Activated B cell treated with CpG ODN at 0.5 μM for 24 hours (primary cell): Measurements from ENCODE around the gene STX16. TPM values are rescaled to one million over a fixed set of nuclear protein-coding genes. Genes with fewer than 3 reads are reported as not detected.

Source experiments
- ATAC-seq: fragments of 200-7000 bp; cut with Tn5 transposase; one replicate; pipeline ENCODE4 v1.10.0; 2021; ENCODE audit warnings: low read depth, mild to moderate bottlenecking, moderate library complexity
- CTCF ChIA-PET: fragments of 350-600 bp; sonication (Branson Sonifier 250); formaldehyde crosslinking; loops from one replicate; lab custom pipeline; 2021; ENCODE audit warnings: antibody characterized with exemption; lab: Charles Lee
- POLR2A ChIA-PET: fragments of 350-600 bp; sonication (Branson Sonifier 250); formaldehyde crosslinking; loops from one replicate; lab custom pipeline; 2021; ENCODE audit warnings: antibody characterized with exemption; lab: Charles Lee
- DNase-seq: peaks from one replicate; pipeline ENCODE4 v3.0.0; 2022
- H3K27ac Mint-ChIP-seq: one replicate; pipeline ENCODE4 v1.8.0; 2020; ENCODE audit warnings: mixed read lengths
- H3K27me3 Mint-ChIP-seq: one replicate; pipeline ENCODE4 v1.8.0; 2021; ENCODE audit warnings: mixed read lengths
- H3K36me3 Mint-ChIP-seq: one replicate; pipeline ENCODE4 v1.8.0; 2021; ENCODE audit warnings: low read depth, mixed read lengths
- H3K4me1 Mint-ChIP-seq: one replicate; pipeline ENCODE4 v1.8.0; 2021; ENCODE audit warnings: mixed read lengths
- H3K4me3 Mint-ChIP-seq: one replicate; pipeline ENCODE4 v1.8.0; 2020; ENCODE audit warnings: mild to moderate bottlenecking, mixed read lengths
- H3K9me3 Mint-ChIP-seq: one replicate; pipeline ENCODE4 v1.8.0; 2020; ENCODE audit warnings: mixed read lengths
- intact Hi-C: fragments of 100-400 bp; cut with micrococcal nuclease; formaldehyde crosslinking; loops from one replicate; pipeline ENCODE4 v1.15.1; 2024
- total RNA-seq: library from RNA; stranded (reverse); gene quantifications from 2 replicates; pipeline ENCODE4 v1.2.3, GENCODE V29; 2022
- TF ChIP-seq, protein P1 (sequence below): fragments of 200-600 bp; IDR thresholded peaks from one replicate; pipeline ENCODE4 v1.8.0; 2022; ENCODE audit warnings: antibody characterized with exemption, mild to moderate bottlenecking

Gene STX16
- total RNA-seq, 1 donor from 2014 or later = 77.4 TPM

- DNase-seq (no peak), ATAC-seq (no peak)
- no peak overlapping the region for H3K27ac Mint-ChIP-seq
- no peaks in the 10 kb centered on the region for H3K9me3 Mint-ChIP-seq
- H3K27me3 Mint-ChIP-seq = no peaks in the 10 kb centered on the region
- H3K4me3 Mint-ChIP-seq = no peak overlapping the region
- intact Hi-C loops = no loop called here
- H3K36me3 Mint-ChIP-seq = peaks cover 13% of the 10 kb centered on the region
- H3K4me1 Mint-ChIP-seq = peaks cover 2% of the 10 kb centered on the region
- TF ChIP-seq, protein P1, sequence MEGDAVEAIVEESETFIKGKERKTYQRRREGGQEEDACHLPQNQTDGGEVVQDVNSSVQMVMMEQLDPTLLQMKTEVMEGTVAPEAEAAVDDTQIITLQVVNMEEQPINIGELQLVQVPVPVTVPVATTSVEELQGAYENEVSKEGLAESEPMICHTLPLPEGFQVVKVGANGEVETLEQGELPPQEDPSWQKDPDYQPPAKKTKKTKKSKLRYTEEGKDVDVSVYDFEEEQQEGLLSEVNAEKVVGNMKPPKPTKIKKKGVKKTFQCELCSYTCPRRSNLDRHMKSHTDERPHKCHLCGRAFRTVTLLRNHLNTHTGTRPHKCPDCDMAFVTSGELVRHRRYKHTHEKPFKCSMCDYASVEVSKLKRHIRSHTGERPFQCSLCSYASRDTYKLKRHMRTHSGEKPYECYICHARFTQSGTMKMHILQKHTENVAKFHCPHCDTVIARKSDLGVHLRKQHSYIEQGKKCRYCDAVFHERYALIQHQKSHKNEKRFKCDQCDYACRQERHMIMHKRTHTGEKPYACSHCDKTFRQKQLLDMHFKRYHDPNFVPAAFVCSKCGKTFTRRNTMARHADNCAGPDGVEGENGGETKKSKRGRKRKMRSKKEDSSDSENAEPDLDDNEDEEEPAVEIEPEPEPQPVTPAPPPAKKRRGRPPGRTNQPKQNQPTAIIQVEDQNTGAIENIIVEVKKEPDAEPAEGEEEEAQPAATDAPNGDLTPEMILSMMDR = no peak
- ChIA-PET POLR2A (no interaction called here), CTCF (no interaction called here)
Observed at GRCh38 chr20:58688414-58688813, 37.3 kb downstream of the STX16 start.

GRCh38 chr20:58688840-58689239 lies 37.8 kb downstream of the STX16 start:
- peaks cover 13% of the 10 kb centered on the region for H3K36me3 Mint-ChIP-seq
- no peak for ATAC-seq
- intact Hi-C loops = no loop called here
- CTCF ChIA-PET = no interaction called here
- H3K27me3 Mint-ChIP-seq = no peaks in the 10 kb centered on the region
- H3K27ac Mint-ChIP-seq = no peak overlapping the region
- H3K9me3 Mint-ChIP-seq = no peaks in the 10 kb centered on the region
- H3K4me3 Mint-ChIP-seq = no peak overlapping the region
- H3K4me1 Mint-ChIP-seq = peaks cover 6% of the 10 kb centered on the region
- DNase-seq = no peak
- POLR2A ChIA-PET = no interaction called here
- TF ChIP-seq, protein P1 = no peak

- Mint-ChIP-seq H3K36me3 (peaks cover 9% of the 10 kb centered on the region), H3K27ac (peak overlapping the region; percentile 59)
- POLR2A ChIA-PET = interaction anchor here (0.6 to 1.1 kb wide), 4 partner anchors 12 to 209 kb away, joined by 3 to 11 read pairs (median 6); no protein-coding TSS in a partner anchor
Observed at GRCh38 chr20:58690396-58691135, 39.5 kb downstream of the STX16 start.

DNA sequence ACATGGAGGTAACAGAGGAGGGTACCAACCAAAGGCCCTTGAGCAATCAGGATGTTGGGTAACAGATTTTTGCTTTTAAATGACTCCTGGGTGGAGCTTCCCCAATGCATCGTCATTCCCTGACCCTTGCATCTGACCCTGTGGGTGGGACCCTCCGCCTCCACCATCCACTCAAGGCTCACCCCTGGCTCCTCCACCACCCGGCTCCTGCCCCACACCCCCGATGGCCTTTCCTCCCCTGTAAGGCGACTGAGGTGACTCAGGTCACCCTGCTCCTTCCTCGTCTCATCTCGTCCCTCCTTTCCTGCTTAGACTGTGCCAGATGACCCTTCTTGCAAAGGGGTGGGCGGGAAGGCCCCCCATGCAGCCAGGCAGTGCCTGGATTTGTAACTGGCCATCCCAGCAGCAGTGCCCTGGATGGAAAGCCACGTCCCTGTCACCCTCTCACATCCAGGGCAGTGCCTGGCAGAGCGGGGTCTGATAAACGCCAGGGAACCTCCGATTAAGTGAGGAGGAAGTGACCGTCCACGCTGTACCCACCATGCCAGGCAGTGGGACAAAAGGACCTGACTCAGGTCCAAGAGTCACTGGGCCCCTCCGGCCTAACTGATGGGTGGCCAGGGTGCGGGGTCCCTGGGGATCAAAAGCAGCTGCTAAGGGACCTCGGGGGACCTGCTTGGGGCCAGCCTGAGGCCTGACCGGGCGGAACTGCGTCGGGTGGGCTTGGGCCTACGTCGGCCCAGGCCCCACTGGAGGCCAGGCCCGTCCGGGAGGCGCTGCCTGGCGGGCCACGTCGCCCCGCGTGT lies 40.9 kb downstream of the STX16 start:
- ATAC-seq = no peak
- Mint-ChIP-seq H3K27ac (no peak overlapping the region), H3K9me3 (no peaks in the 10 kb centered on the region), H3K36me3 (peaks cover 6% of the 10 kb centered on the region), H3K4me3 (peak overlapping the region; percentile 38), H3K27me3 (no peaks in the 10 kb centered on the region), H3K4me1 (peaks cover 7% of the 10 kb centered on the region)
- ChIA-PET POLR2A (interaction anchor here (0.7 to 1.5 kb wide), 3 partner anchors 39 to 93 kb away, joined by 7 to 13 read pairs (median 8); partner anchors contain the start of gene STX16), CTCF (no interaction called here)
- TF ChIP-seq, protein P1 = no peak
- intact Hi-C loops = loop anchor here (1.0 kb wide), 2 partner anchors 40 to 455 kb away; no protein-coding TSS in a partner anchor
- DNase-seq = no peak

More at GRCh38 chr20:58690396-58691135, 39.5 kb downstream of the STX16 start:
- intact Hi-C loops = no loop called here
- TF ChIP-seq, protein P1 = no peak
- ATAC-seq (no peak), DNase-seq (no peak)
- H3K9me3 Mint-ChIP-seq = no peaks in the 10 kb centered on the region
- peaks cover 7% of the 10 kb centered on the region for H3K4me1 Mint-ChIP-seq
- no peak overlapping the region for H3K4me3 Mint-ChIP-seq
- H3K27me3 Mint-ChIP-seq = no peaks in the 10 kb centered on the region
- CTCF ChIA-PET = no interaction called here
